ENCODE data around the gene COPS6.

COPS6 gene

DNA sequence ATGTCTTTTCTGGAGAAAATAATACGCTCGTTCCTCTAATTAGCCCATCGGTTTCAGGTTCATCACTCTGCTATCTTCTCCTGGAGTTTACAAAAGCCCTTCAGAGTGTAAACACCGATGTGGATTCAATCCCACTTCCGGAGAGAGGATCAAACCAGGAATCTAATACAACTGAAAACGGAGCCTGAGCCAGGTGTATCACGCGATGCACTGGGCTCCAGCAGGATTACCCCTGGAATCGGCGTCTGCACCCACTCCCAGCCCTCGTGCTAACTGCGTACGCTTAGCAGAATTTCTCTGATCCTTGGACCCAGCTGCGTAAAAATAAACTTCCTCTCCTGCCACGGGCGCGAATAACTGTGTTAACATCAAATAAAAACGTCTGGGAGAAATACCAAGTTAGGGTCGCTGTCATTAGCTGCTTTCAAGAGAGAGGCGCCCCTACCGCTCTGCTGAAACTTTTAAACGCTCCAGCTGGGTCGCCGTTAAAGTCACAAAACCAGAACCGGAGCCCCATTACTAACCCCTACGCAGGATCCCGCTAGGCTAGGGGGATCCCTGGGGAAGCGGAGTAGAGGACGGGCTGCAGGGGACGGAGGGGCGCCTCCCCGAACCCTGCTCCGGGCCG, 7.7 kb upstream of the COPS6 start:
- DNase-seq, result no peak

GRCh38 chr7:100081535-100082102, 7.2 kb upstream of the COPS6 start, which contains the start of gene ZNF3:
Gene ZNF3, minus strand, starts transcription at chr7:100081723. Its CDS starts 4,366 bp downstream, at chr7:100077357.
- DNase-seq, result peak; percentile 94 to 97

GRCh38 chr7:100082978-100083377, 5.8 kb upstream of the COPS6 start:
- DNase-seq, result no peak

- DNase-seq, result no peak
Observed at GRCh38 chr7:100085515-100085914, 3.3 kb upstream of the COPS6 start.

DNA sequence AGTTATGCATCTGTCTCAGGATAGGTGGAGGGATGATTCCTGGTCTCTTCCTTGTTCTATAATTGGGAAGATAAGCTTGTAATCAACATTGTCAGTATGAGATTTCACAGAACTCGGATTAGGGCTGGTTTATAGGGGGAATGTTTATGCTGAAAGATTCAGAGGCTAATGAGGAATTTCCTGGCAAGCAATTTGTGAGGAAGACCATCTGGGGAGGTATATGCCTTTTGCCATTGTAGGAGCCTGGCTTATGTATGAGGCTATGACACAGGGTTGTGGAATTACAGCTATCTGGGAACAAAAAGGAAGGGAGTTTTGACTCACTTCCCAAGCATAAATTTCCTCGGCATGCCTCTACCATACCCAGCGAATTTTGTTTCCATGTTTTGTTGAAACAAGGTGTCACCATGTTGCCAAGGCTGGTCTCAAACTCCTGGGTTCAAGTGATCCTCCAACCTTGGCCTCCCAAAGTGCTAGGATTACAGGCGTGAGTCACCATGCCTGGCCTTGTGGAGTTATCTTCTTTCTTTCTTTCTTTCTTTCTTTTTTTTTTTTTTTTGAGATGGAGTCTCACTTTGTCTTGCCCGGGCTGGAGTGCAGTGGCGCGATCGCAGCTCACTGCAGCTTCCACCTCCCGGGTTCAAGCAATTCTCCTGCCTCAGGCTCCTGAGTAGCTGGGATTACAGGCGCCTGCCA, 1.6 kb upstream of the COPS6 start:
- DNase-seq, result no peak

GRCh38 chr7:100088095-100088620, 611 bp upstream of the COPS6 start:
- no peak for DNase-seq

- DNase-seq, result no peak
Observed at GRCh38 chr7:100089458-100090196, 858 bp downstream of the COPS6 start.

DNA sequence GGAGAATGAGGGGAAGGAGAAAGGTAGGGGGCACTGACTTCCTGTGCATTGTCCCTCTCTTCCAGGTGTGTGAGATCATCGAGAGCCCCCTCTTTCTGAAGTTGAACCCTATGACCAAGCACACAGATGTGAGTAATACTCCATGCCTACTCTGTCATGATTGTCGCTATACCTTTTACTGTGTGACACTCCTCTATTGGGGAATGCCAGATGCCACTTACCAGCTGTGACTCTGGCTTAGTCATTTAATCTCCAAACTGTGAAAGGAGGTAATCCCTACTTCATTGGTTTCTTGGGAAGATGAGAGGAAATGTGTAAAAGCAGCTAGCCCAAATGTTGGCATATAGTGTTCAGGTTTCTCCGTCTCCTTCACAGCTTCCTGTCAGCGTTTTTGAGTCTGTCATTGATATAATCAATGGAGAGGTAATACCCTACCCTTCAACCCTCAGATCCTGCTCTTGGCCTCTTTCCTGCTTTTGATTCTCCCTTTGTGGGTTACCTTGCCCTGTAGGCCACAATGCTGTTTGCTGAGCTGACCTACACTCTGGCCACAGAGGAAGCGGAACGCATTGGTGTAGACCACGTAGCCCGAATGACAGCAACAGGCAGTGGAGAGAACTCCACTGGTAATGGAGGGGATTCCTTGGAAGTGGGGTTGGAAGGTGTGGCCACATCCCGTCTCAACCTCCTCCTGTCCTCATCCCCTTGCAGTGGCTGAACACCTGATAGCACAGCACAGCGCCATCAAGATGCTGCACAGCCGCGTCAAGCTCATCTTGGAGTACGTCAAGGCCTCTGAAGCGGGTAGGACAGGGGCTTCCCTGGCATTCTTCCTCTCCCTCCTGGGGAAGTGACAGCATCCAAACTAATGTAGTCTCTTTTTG, 2.0 kb downstream of the COPS6 start:
- DNase-seq, result no peak

DNA sequence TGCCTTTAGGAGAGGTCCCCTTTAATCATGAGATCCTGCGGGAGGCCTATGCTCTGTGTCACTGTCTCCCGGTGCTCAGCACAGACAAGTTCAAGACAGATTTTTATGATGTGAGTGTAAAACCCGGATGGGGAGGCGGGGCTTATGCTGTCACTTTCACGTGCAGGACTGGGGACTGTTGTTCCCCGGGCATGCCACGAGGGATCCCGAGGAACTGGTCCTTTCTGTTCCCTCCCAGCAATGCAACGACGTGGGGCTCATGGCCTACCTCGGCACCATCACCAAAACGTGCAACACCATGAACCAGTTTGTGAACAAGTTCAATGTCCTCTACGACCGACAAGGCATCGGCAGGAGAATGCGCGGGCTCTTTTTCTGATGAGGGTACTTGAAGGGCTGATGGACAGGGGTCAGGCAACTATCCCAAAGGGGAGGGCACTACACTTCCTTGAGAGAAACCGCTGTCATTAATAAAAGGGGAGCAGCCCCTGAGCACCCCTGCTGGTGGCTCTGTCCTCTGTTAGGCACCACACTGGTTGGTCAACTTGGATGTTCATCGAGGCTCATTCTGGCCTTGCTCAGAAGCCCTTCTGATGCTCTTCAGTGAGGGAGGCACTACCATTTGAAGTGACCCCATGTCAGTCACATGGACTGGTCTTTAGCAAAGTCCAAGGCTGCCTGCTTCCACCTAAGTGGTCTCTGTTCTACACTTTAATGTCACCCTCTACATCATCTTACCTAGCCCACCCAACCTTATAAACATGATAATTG, 2.8 kb downstream of the COPS6 start:
- no peak for DNase-seq

DNA sequence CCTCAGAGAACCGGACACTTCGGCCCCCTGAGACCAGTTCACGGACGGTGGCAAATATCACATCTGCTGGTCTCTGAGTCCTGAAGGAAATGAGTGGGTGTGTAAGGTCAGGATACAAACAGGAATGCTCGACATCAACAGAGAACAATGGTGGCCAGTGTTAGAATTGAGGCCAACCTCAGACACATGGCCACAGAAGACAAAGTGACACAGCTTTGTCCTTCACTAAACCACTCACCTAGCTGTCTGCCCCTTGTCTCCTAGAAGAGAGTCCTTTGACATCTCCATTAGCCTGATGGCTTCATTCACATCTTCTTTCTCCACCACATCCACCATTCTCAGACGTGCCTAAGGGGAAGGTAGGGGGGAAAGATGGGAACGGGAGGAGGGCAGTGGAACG, 4.3 kb downstream of the COPS6 start:
- no peak for DNase-seq

DNA sequence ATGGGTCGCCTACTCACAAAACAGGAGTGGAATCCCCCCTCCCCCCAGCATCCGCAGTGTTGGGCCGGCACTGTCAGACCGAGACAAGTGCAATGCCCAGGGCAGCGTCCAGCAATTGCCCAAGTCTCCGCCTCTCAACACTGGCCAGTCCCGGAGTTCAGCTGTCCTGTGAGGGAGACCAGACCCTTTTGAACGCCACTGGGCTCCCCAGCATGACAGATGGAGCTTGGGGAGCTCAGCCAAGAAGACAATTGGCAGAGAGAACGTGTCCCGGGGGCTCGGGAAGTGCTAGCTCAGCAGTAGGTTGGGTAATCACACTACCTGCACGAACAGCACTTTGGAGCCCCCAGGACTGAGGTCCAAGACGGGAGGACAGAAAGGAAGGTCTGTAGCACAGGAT, 4.7 kb downstream of the COPS6 start:
- no peak for DNase-seq

GRCh38 chr7:100093925-100094486, 5.2 kb downstream of the COPS6 start:
- DNase-seq, result no peak

- DNase-seq, result no peak
Observed at GRCh38 chr7:100095289-100095688, 6.5 kb downstream of the COPS6 start.

DNA sequence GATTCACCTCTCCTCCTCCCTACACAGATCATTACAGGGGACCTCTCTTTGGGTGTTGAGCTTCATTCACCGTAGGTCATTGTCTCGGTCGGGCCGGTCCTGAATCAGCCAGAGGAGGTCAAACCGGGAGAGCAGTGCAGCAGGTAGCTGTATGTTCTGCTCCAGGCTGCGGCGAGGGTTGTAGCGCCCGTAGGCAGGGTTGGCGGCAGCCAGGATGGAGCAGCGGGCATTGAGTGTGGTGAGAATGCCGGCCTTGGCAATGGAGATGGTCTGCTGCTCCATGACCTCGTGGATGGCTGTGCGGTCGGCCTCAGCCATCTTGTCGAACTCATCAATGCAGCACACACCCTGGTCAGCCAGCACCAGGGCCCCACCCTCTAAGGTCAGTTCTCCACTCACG, 6.9 kb downstream of the COPS6 start:
- DNase-seq, result no peak

DNA sequence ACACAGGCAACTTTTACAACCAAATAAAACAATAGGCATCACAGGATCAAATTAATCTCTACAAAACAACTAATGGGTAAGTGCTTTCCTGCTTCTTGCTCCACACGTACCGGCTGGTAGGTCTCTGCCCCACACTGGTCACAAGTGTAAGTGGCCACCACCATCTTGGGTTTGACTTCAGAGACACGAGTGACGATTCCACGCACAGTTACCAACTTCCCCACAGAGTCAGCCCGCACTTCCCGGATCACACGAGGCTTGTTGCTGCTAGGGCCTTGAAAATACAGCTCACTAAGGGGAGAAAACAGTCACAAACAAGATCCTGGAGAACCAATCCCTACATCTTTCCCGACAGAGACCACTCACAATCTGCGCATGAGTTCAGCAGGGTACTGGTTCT, 10.1 kb downstream of the COPS6 start:
- DNase-seq, result no peak

- no peak for DNase-seq
Observed at GRCh38 chr7:100099452-100099851, 10.7 kb downstream of the COPS6 start.

GRCh38 chr7:100100420-100101015, 11.7 kb downstream of the COPS6 start:
- peak in 1 of 2 experiments; percentile 52 for DNase-seq

DNA sequence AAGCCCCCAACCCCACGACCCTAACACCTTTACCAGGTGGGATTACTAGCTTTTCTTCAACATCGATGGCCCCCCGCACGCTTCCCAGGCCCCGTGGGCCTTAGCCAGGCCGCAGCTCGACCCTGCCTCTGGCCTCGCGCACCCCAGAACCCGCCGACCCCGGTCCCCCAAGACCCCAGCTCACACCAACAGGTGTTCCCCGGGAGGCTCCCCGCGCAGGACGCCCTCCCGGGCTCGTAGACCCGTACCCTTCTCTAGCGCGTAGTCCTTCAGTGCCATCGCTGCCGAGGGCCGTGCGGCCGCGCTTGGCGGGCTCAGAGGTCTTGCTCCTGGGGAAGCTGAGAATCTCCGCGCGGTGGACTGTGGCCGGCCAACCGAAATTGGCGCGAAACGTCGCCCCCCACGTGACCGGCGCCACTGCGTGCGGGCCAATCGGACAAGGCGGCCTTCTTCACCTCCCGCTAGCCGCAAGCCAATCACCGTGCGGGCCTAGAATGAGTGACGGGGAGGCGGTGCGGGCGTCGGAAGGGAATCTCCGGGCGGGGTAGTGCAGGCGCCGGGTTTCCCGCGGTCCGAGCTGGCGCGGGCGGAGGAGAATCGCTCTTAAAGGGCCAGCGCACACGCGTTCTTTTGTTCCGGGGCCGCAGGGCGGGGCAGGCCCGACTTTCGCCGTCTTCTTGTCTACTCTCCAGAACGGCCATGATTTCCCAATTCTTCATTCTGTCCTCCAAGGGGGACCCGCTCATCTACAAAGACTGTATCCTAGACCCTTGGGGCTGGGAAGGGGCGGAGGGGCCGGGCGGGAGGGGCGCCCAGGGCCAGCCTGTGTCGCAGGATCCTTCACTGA, 12.5 kb downstream of the COPS6 start, which contains the start of the genes AP4M1 and MCM7:
TSS of gene AP4M1 (plus strand) at position 628 of the 847 bp plus-strand sequence. CDS start at position 700, 72 bp downstream.
TSS of gene MCM7 (minus strand) at position 382 of the 847 bp plus-strand sequence. CDS start at position 279, 103 bp downstream.
- DNase-seq, result peak; percentile 89 to 97
